ENCODE data around the gene SRGN. TPM values are rescaled to one million over a fixed set of nuclear protein-coding genes. Genes with fewer than 3 reads are reported as not detected.

Gene SRGN
- total RNA-seq, 1 experiment from 2014 or later: not detected

- no peaks in the 10 kb centered on the region for H3K9me3 ChIP-seq
- peaks cover 21% of the 10 kb centered on the region for H3K36me3 Mint-ChIP-seq (ENCODE audit: insufficient read depth, unreplicated experiment)
- peak; percentile 100 for DNase-seq
- TF ChIP-seq CTCF (IDR thresholded peaks at IDR 0.05; ENCODE audit: insufficient read depth in 1 of 2, low read depth in 1 of 2, low read length in 1 of 2, severe bottlenecking in 1 of 2, unreplicated experiment in 1 of 2): no peak
- H3K4me1 ChIP-seq: peaks cover 9% of the 10 kb centered on the region; the same call in 1 of the 2 replicates
- intact Hi-C loops (cut with micrococcal nuclease; ENCODE audit: unreplicated experiment): loop anchor here (1.0 to 10.0 kb wide), 9 partner anchors 31 to 271 kb away; partner anchors contain the start of genes DDX21, KIFBP and SUPV3L1
- H3K36me3 ChIP-seq (ENCODE audit: control insufficient read depth, insufficient read depth, low read length): no peaks in the 10 kb centered on the region
- peak within 1 kb of the TSS; percentile 95 for H3K4me3 ChIP-seq (ENCODE audit: low read depth, low read length)
- peak within 1 kb of the TSS; percentile 97 for H3K27ac Mint-ChIP-seq (ENCODE audit: unreplicated experiment)
- no TSS peak for BruUV-seq (replicated peaks)
- H3K4me1 Mint-ChIP-seq (ENCODE audit: low read depth, unreplicated experiment): no peaks in the 10 kb centered on the region
- CTCF ChIA-PET: interaction anchor here (0.6 to 1.2 kb wide), 4 partner anchors 13 to 285 kb away, joined by 3 to 5 read pairs (median 4); no protein-coding TSS in a partner anchor
- no peaks in the 10 kb centered on the region for H3K9me3 Mint-ChIP-seq (ENCODE audit: unreplicated experiment)
- POLR2A ChIA-PET: interaction anchor here (0.5 to 1.5 kb wide), 6 partner anchors 19 to 168 kb away, joined by 3 to 6 read pairs (median 4); partner anchors contain the start of genes DDX21 and SUPV3L1
- H3K4me3 Mint-ChIP-seq (ENCODE audit: unreplicated experiment): peak within 1 kb of the TSS; percentile 97
- no peaks in the 10 kb centered on the region for H3K27me3 Mint-ChIP-seq (ENCODE audit: insufficient read depth, unreplicated experiment)
- H3K27me3 ChIP-seq (replicated peaks; ENCODE audit: control insufficient read depth, insufficient read depth, low read length): no peaks in the 10 kb centered on the region
Measured at GRCh38 chr10:69123747-69124562, 36.1 kb downstream of the SRGN start, which contains the start of gene VPS26A. VPS26A (plus strand) TSS chr10:69124178; CDS start chr10:69124278, 100 bp downstream.

GRCh38 chr10:69124563-69125268 lies 36.8 kb downstream of the SRGN start:
- Mint-ChIP-seq H3K4me3 (ENCODE audit: unreplicated experiment) (peak overlapping the region; percentile 97), H3K9me3 (ENCODE audit: unreplicated experiment) (no peaks in the 10 kb centered on the region), H3K27ac (ENCODE audit: unreplicated experiment) (peak overlapping the region; percentile 97), H3K4me1 (ENCODE audit: low read depth, unreplicated experiment) (no peaks in the 10 kb centered on the region), H3K27me3 (ENCODE audit: insufficient read depth, unreplicated experiment) (no peaks in the 10 kb centered on the region), H3K36me3 (ENCODE audit: insufficient read depth, unreplicated experiment) (peaks cover 21% of the 10 kb centered on the region)
- Histone ChIP-seq H3K27me3 (replicated peaks; ENCODE audit: control insufficient read depth, insufficient read depth, low read length) (no peaks in the 10 kb centered on the region), H3K4me3 (ENCODE audit: low read depth, low read length) (peak overlapping the region; percentile 71), H3K4me1 (peaks cover 9% of the 10 kb centered on the region; the same call in 1 of the 2 replicates), H3K36me3 (ENCODE audit: control insufficient read depth, insufficient read depth, low read length) (no peaks in the 10 kb centered on the region), H3K9me3 (no peaks in the 10 kb centered on the region)
- TSS peak; percentile 60 for BruUV-seq (replicated peaks)
- CTCF ChIA-PET: interaction anchor here (1.1 to 1.2 kb wide), 3 partner anchors 14 to 284 kb away, joined by 3 to 5 read pairs (median 4); no protein-coding TSS in a partner anchor
- DNase-seq: peak; percentile 64
- POLR2A ChIA-PET: interaction anchor here (0.5 to 1.5 kb wide), 5 partner anchors 18 to 168 kb away, joined by 3 to 6 read pairs (median 4); partner anchors contain the start of gene SUPV3L1
- intact Hi-C loops (cut with micrococcal nuclease; ENCODE audit: unreplicated experiment): loop anchor here (1.0 to 10.0 kb wide), 6 partner anchors 56 to 270 kb away; partner anchors contain the start of genes DDX21 and SUPV3L1
- TF ChIP-seq CTCF (IDR thresholded peaks at IDR 0.05; ENCODE audit: insufficient read depth in 1 of 2, low read depth in 1 of 2, low read length in 1 of 2, severe bottlenecking in 1 of 2, unreplicated experiment in 1 of 2): no peak

- H3K27me3 ChIP-seq (replicated peaks; ENCODE audit: control insufficient read depth, insufficient read depth, low read length): no peaks in the 10 kb centered on the region
- intact Hi-C loops (cut with micrococcal nuclease; ENCODE audit: unreplicated experiment): loop anchor here (10.0 kb wide), 2 partner anchors 189 to 269 kb away; no protein-coding TSS in a partner anchor
- no peaks in the 10 kb centered on the region for H3K4me1 Mint-ChIP-seq (ENCODE audit: low read depth, unreplicated experiment)
- POLR2A ChIA-PET: interaction anchor here (1.5 kb wide), 1 partner anchor 169 kb away, joined by 6 read pairs; no protein-coding TSS in a partner anchor
- peaks cover 21% of the 10 kb centered on the region for H3K36me3 Mint-ChIP-seq (ENCODE audit: insufficient read depth, unreplicated experiment)
- peak overlapping the region; percentile 97 for H3K4me3 Mint-ChIP-seq (ENCODE audit: unreplicated experiment)
- CTCF ChIA-PET: interaction anchor here (1.1 to 1.2 kb wide), 2 partner anchors 15 to 268 kb away, joined by 3 to 4 read pairs; no protein-coding TSS in a partner anchor
- H3K4me1 ChIP-seq: peaks cover 9% of the 10 kb centered on the region; the same call in 1 of the 2 replicates
- TF ChIP-seq CTCF (IDR thresholded peaks at IDR 0.05; ENCODE audit: insufficient read depth in 1 of 2, low read depth in 1 of 2, low read length in 1 of 2, severe bottlenecking in 1 of 2, unreplicated experiment in 1 of 2): no peak
- no peak for DNase-seq
- H3K4me3 ChIP-seq (ENCODE audit: low read depth, low read length): peak overlapping the region; percentile 71
- peak overlapping the region; percentile 97 for H3K27ac Mint-ChIP-seq (ENCODE audit: unreplicated experiment)
- no peaks in the 10 kb centered on the region for H3K9me3 ChIP-seq
- no peaks in the 10 kb centered on the region for H3K36me3 ChIP-seq (ENCODE audit: control insufficient read depth, insufficient read depth, low read length)
- H3K9me3 Mint-ChIP-seq (ENCODE audit: unreplicated experiment): no peaks in the 10 kb centered on the region
- no peaks in the 10 kb centered on the region for H3K27me3 Mint-ChIP-seq (ENCODE audit: insufficient read depth, unreplicated experiment)
- BruUV-seq (replicated peaks): no TSS peak
Measured at GRCh38 chr10:69125554-69125953, 37.7 kb downstream of the SRGN start.

Data from Caco-2 (cell line).